Liver (tissue), 9 donors: ENCODE measurements around the gene PRCC. TPM values are rescaled to one million over a fixed set of nuclear protein-coding genes. Genes with fewer than 3 reads are reported as not detected.

Experiments used
- DNase-seq: peaks from one replicate; pipeline ENCODE4 v3.0.0-alpha.2; 2017; ENCODE audit warnings: low spot score
- H3K27ac ChIP-seq, 2 donors: one replicate each; pipeline ENCODE4 v1.7.0; 2013; ENCODE audit warnings: inconsistent platforms in 2 of 2, low read length in 2 of 2, control low read depth in 1 of 2, low read depth in 1 of 2, mild to moderate bottlenecking in 1 of 2
- H3K27me3 ChIP-seq, 4 donors: one replicate each; pipeline versions ENCODE4 v1.6.1 to v1.7.0; 2013; ENCODE audit warnings: low read length in 3 of 4, inconsistent platforms in 1 of 4, mild to moderate bottlenecking in 1 of 4, moderate library complexity in 1 of 4; ENCODE audit not compliant: control insufficient read depth in 4 of 4, insufficient read depth in 4 of 4
- H3K36me3 ChIP-seq, 4 donors: one replicate each; pipeline versions ENCODE4 v1.6.1 to v1.7.0; 2013; ENCODE audit warnings: low read length in 3 of 4, mild to moderate bottlenecking in 3 of 4, low read depth in 1 of 4, moderate library complexity in 1 of 4; ENCODE audit not compliant: control insufficient read depth in 4 of 4, insufficient read depth in 3 of 4
- H3K4me1 ChIP-seq, 4 donors: one replicate each; pipeline versions ENCODE4 v1.6.1 to v1.7.0; 2013; ENCODE audit warnings: low read length in 3 of 4, mild to moderate bottlenecking in 3 of 4, moderate library complexity in 1 of 4; ENCODE audit not compliant: control insufficient read depth in 4 of 4, insufficient read depth in 4 of 4
- H3K4me3 ChIP-seq, 3 donors: one replicate each; pipeline versions ENCODE4 v1.6.1 to v1.7.0; 2013; ENCODE audit warnings: low read length in 3 of 3, control low read depth in 1 of 3, low read depth in 1 of 3, mild to moderate bottlenecking in 1 of 3
- H3K9ac ChIP-seq, 2 donors: one replicate each; pipeline ENCODE4 v1.7.0; 2013; ENCODE audit warnings: low read length in 2 of 2, mild to moderate bottlenecking in 2 of 2, moderate library complexity in 2 of 2, control low read depth in 1 of 2, low read depth in 1 of 2
- H3K9me3 ChIP-seq, 4 donors: one replicate each; pipeline versions ENCODE4 v1.6.1 to v1.7.0; 2013; ENCODE audit warnings: low read length in 3 of 4; ENCODE audit not compliant: control insufficient read depth in 4 of 4
- FOXA1 ChIP-seq: IDR thresholded peaks from 2 replicates; pipeline ENCODE4 v1.6.1; 2016; ENCODE audit warnings: antibody characterized with exemption
- FOXA2 ChIP-seq: IDR thresholded peaks from 2 replicates; pipeline ENCODE4 v1.6.1; 2016; ENCODE audit warnings: antibody characterized with exemption
- GABPA ChIP-seq, 2 donors: IDR thresholded peaks in 1 of 2; conservative IDR thresholded peaks in 1 of 2; 2 replicates each; pipeline ENCODE4 v1.6.1; 2016; ENCODE audit warnings: antibody characterized with exemption in 2 of 2, mild to moderate bottlenecking in 1 of 2, moderate library complexity in 1 of 2
- HNF4A ChIP-seq, 2 donors: conservative IDR thresholded peaks; 2 replicates each; pipeline ENCODE4 v1.6.1; 2016; ENCODE audit warnings: antibody characterized with exemption in 2 of 2, mild to moderate bottlenecking in 2 of 2
- HNF4G ChIP-seq: IDR thresholded peaks from 2 replicates; pipeline ENCODE4 v1.6.1; 2016; ENCODE audit warnings: antibody characterized with exemption
- JUND ChIP-seq, 2 donors: IDR thresholded peaks; 2 replicates each; pipeline ENCODE4 v1.6.1; 2016; ENCODE audit warnings: antibody characterized with exemption in 2 of 2
- NR2F2 ChIP-seq: IDR thresholded peaks from 2 replicates; pipeline ENCODE4 v1.6.1; 2016; ENCODE audit warnings: antibody characterized with exemption
- REST ChIP-seq: IDR thresholded peaks from 2 replicates; pipeline ENCODE4 v1.6.1; 2016; ENCODE audit warnings: antibody characterized with exemption, mild to moderate bottlenecking
- SP1 ChIP-seq: IDR thresholded peaks from 2 replicates; pipeline ENCODE4 v1.6.1; 2018; ENCODE audit warnings: antibody characterized with exemption, mild to moderate bottlenecking
- TAF1 ChIP-seq: conservative IDR thresholded peaks from 2 replicates; pipeline ENCODE4 v1.6.1; 2016; ENCODE audit warnings: antibody characterized with exemption, mild to moderate bottlenecking
- WGBS: extraction: QIAGEN DNeasy Blood & Tissue Kit; methylation state at CpG from one replicate; pipeline ENCODE4 v1.1.7; 2013; 5-methylcytosine and 5-hydroxymethylcytosine counted together
- polyA plus RNA-seq, 2 donors: library from polyadenylated mRNA; stranded (reverse) in 1 of 2; unstranded in 1 of 2; fragments of 200-250 nt in 1 of 2; fragments of >200 nt in 1 of 2; fragmentation: Nextera tagmentation in 1 of 2; extraction: Ambion mirVana in 1 of 2; gene quantifications; one replicate each; pipeline versions ENCODE4 v1.2.1 to v1.2.3, GENCODE V29; 2013 to 2015
- total RNA-seq, 2 donors: library from RNA; depleted of rRNA; stranded (reverse); fragments of >200 nt; gene quantifications; one replicate each; pipeline ENCODE4 v1.2.3, GENCODE V29; 2014
- TF ChIP-seq, protein P1 (sequence below): IDR thresholded peaks from 2 replicates; pipeline ENCODE4 v1.6.1; 2016; ENCODE audit warnings: antibody characterized with exemption
- donor health status: healthy.
- donor health status: healthy.
- donor health status: healthy.
- donor health status: healthy.
- donor health status: healthy.

The PRCC gene
- total and polyA plus RNA-seq, 4 donors: 8.8 to 19.3 (median 14.3) TPM

- Histone ChIP-seq H3K27ac (peak overlapping the region; percentile 96 to 97), H3K9me3 (no peaks in the 10 kb centered on the region), H3K4me1 (peaks cover 6 to 59% (median 53%) of the 10 kb centered on the region in 4 donors), H3K4me3 (peak overlapping the region; percentile 79 to 92 (median 86)), H3K27me3 (no peaks in the 10 kb centered on the region), H3K36me3 (no peaks in the 10 kb centered on the region), H3K9ac (peak overlapping the region; percentile 93 to 97)
- peak; percentile 63 for DNase-seq
- 2% methylated on average over 5 of the region's 5 CpGs for WGBS
- TF ChIP-seq REST (no peak), FOXA2 (no peak), SP1 (no peak), JUND (IDR thresholded peaks at IDR 0.05) (no peak), TAF1 (no peak), FOXA1 (no peak)
These were observed 17.1 kb upstream of the PRCC start for GRCh38 chr1:156750191-156750672.

GRCh38 chr1:156750711-156751450 lies 16.5 kb upstream of the PRCC start:
- H3K4me3 ChIP-seq: peak overlapping the region; percentile 79 to 92 (median 86)
- WGBS: under 1% methylated on average over 64 of the region's 64 CpGs
- no peaks in the 10 kb centered on the region for H3K36me3 ChIP-seq
- peak overlapping the region; percentile 93 to 97 for H3K9ac ChIP-seq
- DNase-seq: peak; percentile 61
- no peaks in the 10 kb centered on the region for H3K27me3 ChIP-seq
- H3K27ac ChIP-seq: peak overlapping the region; percentile 96 to 97
- H3K4me1 ChIP-seq: peaks cover 6 to 52% (median 46%) of the 10 kb centered on the region in 4 donors
- TF ChIP-seq FOXA2 (no peak), SP1 (no peak), HNF4G (no peak), TAF1 (no peak), NR2F2 (peak; percentile 8), GABPA (IDR thresholded peaks at IDR 0.05 in 1 of 2, conservative IDR thresholded peaks at IDR 0.05 in 1 of 2) (no peak)
- TF ChIP-seq, protein P1, sequence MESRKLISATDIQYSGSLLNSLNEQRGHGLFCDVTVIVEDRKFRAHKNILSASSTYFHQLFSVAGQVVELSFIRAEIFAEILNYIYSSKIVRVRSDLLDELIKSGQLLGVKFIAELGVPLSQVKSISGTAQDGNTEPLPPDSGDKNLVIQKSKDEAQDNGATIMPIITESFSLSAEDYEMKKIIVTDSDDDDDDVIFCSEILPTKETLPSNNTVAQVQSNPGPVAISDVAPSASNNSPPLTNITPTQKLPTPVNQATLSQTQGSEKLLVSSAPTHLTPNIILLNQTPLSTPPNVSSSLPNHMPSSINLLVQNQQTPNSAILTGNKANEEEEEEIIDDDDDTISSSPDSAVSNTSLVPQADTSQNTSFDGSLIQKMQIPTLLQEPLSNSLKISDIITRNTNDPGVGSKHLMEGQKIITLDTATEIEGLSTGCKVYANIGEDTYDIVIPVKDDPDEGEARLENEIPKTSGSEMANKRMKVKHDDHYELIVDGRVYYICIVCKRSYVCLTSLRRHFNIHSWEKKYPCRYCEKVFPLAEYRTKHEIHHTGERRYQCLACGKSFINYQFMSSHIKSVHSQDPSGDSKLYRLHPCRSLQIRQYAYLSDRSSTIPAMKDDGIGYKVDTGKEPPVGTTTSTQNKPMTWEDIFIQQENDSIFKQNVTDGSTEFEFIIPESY: no peak
- no peaks in the 10 kb centered on the region for H3K9me3 ChIP-seq

DNA sequence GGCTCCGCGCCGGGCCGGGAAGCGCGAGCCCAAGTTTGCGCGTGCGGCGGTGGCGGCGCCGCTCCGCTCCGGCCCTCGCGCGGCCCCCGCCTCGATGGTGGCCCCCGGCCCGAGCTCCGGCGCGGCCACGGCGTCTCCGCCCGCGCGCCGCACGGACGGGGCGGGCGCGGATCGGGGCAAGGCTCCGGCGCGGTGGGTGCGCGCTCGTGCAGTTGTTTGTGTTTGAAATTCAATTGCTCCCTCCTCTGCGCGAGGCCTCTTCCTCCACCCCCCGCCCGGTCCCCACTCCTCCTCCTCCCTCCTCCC lies 15.9 kb upstream of the PRCC start, which contains the start of gene HDGF:
TSS of gene HDGF (minus strand) at position 225 of the 306 bp plus-strand sequence. CDS start 246 bp downstream, outside the sequence.
- H3K4me3 ChIP-seq: peak within 1 kb of the TSS; percentile 84 to 92 (median 91)
- WGBS: under 1% methylated on average over 48 of the region's 48 CpGs
- no peak for DNase-seq
- H3K9ac ChIP-seq: peak within 1 kb of the TSS; percentile 93 to 97
- H3K9me3 ChIP-seq: no peaks in the 10 kb centered on the region
- H3K36me3 ChIP-seq: no peaks in the 10 kb centered on the region
- peak within 1 kb of the TSS; percentile 96 to 97 for H3K27ac ChIP-seq
- TF ChIP-seq SP1: no peak
- no peak for TF ChIP-seq HNF4A (conservative IDR thresholded peaks at IDR 0.05)
- no peak for TF ChIP-seq GABPA (IDR thresholded peaks at IDR 0.05 in 1 of 2, conservative IDR thresholded peaks at IDR 0.05 in 1 of 2)
- TF ChIP-seq, protein P1: no peak
- H3K27me3 ChIP-seq: no peaks in the 10 kb centered on the region
- peaks cover 6 to 47% (median 41%) of the 10 kb centered on the region in 4 donors for H3K4me1 ChIP-seq
